COR-L47 (cell line): ENCODE measurements around the gene JARID2.
"Not testable (repeated sequence)": the region's sequence is repeated elsewhere in the genome, so short reads cannot be mapped to it uniquely, and the experiment has no call there.

ENCODE experiments used
- DNase-seq: peaks from one replicate; lab custom pipeline; 2025; lab: John Stamatoyannopoulos, UW

Gene JARID2

GRCh38 chr6:15289456-15289855 is 43.6 kb downstream of the JARID2 start:
- DNase-seq = not testable (repeated sequence)

GRCh38 chr6:15290067-15290680 is 44.3 kb downstream of the JARID2 start:
- DNase-seq = no peak

- DNase-seq = no peak
Measured at GRCh38 chr6:15290962-15291704, 45.3 kb downstream of the JARID2 start.

- no peak for DNase-seq
Measured at GRCh38 chr6:15292721-15293302, 46.9 kb downstream of the JARID2 start.

GRCh38 chr6:15293674-15294073 is 47.8 kb downstream of the JARID2 start:
- no peak for DNase-seq

- no peak for DNase-seq
Measured at GRCh38 chr6:15294504-15294903, 48.6 kb downstream of the JARID2 start.

GRCh38 chr6:15296249-15296648 is 50.4 kb downstream of the JARID2 start:
- no peak for DNase-seq

GRCh38 chr6:15296735-15297134 is 50.9 kb downstream of the JARID2 start:
- DNase-seq = no peak

GRCh38 chr6:15297167-15297566 is 51.3 kb downstream of the JARID2 start:
- DNase-seq = not testable (repeated sequence)

- no peak for DNase-seq
Measured at GRCh38 chr6:15297895-15298590, 52.2 kb downstream of the JARID2 start.

- no peak for DNase-seq
Measured at GRCh38 chr6:15299430-15300131, 53.7 kb downstream of the JARID2 start.

GRCh38 chr6:15301179-15302006 is 55.5 kb downstream of the JARID2 start:
- DNase-seq = no peak

- DNase-seq = no peak
Measured at GRCh38 chr6:15303162-15303919, 57.5 kb downstream of the JARID2 start.

GRCh38 chr6:15303920-15304291 is 58.0 kb downstream of the JARID2 start:
- no peak for DNase-seq

GRCh38 chr6:15304337-15305042 is 58.6 kb downstream of the JARID2 start:
- DNase-seq = no peak

- no peak for DNase-seq
Measured at GRCh38 chr6:15305496-15305895, 59.6 kb downstream of the JARID2 start.

GRCh38 chr6:15305909-15306308 is 60.0 kb downstream of the JARID2 start:
- no peak for DNase-seq

GRCh38 chr6:15308435-15309213 is 62.8 kb downstream of the JARID2 start:
- DNase-seq = no peak
